Suprapubic skin (tissue), 4 donors: ENCODE data around the gene PRDX5.

ENCODE experiments used
- CTCF ChIP-seq, 2 donors: fragments of 200-600 bp in 1 of 2; fragments of 450-650 bp in 1 of 2; sonication (generic) in 1 of 2; IDR thresholded peaks; one replicate each; pipeline ENCODE4 v1.5.1; 2016 to 2019; ENCODE audit warnings: antibody characterized with exemption in 2 of 2, mild to moderate bottlenecking in 1 of 2, moderate library complexity in 1 of 2
- EP300 ChIP-seq: sonication (generic); formaldehyde crosslinking; IDR thresholded peaks from one replicate; pipeline ENCODE4 v1.6.1; 2017; ENCODE audit warnings: antibody characterized with exemption
- POLR2A ChIP-seq, 2 donors: fragments of 450-650 bp; IDR thresholded peaks; one replicate each; pipeline ENCODE4 v1.6.1; 2017; ENCODE audit warnings: antibody characterized with exemption in 2 of 2, mild to moderate bottlenecking in 2 of 2, moderate library complexity in 2 of 2
- POLR2AphosphoS5 ChIP-seq, 3 donors: sonication (generic); formaldehyde crosslinking; IDR thresholded peaks; one replicate each; pipeline ENCODE4 v1.6.1; 2017; ENCODE audit warnings: antibody characterized with exemption in 3 of 3

DNA sequence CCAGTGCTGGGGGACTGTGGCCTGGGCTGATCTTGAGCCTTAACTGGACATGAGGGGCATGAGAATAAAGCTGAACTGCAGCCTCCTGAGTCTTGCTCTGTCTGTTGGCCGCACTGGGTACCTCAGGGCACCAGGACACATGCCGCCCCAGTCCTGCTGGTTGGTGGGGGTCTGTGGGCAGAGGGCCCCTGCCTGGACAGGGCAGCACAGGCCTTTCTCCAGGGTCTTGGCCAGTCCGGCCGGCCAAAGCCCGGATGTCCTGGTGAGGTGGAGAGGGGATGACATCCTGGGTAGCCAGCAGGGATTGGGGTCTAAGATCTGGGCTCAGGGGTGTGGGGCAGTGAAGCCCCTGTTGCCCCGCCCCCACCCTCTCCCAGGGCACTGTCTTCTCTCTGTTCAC is 39.5 kb downstream of the PRDX5 start:
- TF ChIP-seq POLR2A (IDR thresholded peaks at IDR 0.05) (no peak), EP300 (no peak), CTCF (IDR thresholded peaks at IDR 0.05) (no peak), POLR2AphosphoS5 (IDR thresholded peaks at IDR 0.05) (no peak)
